ENCODE data around the gene MT2A. TPM values are rescaled to one million over a fixed set of nuclear protein-coding genes. Genes with fewer than 3 reads are reported as not detected.

The MT2A gene
- total RNA-seq, 1 donor from 2014 or later: 5.7 TPM

DNA sequence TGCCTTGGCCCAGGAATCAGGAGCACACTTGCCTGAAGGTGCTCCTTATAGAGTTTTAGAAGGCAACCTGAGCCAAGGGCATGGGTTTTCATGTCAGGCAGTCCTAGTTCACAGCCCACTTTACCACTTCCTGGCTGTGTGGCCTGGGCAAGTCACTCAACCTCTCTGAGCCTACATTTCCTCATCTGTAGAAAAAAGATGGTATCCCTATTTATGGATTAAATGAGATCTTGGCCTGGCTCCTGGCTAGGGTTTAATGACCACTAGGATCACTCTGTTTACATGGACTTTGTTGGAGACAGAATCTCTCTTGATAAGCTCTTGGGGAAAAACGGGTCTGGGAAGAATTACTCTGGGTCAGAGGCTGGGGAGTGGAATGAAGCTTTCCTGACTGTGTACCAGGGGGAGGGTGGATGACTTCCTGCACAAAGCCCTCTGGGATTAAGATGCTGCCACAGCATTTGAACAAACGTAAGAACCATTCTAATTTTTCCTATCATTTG, 2.3 kb downstream of the MT2A start:
- no peak for TF ChIP-seq CTCF (IDR thresholded peaks at IDR 0.05; ENCODE audit: unreplicated experiment)
- DNase-seq (ENCODE audit: low spot score in 2 of 2, unreplicated experiment in 2 of 2): no peak
- Mint-ChIP-seq H3K9me3 (no peaks in the 10 kb centered on the region), H3K36me3 (no peaks in the 10 kb centered on the region), H3K27me3 (ENCODE audit: low read depth) (peaks cover 36% of the 10 kb centered on the region), H3K4me1 (peaks cover 42% of the 10 kb centered on the region), H3K4me3 (peak overlapping the region; percentile 23), H3K27ac (no peak overlapping the region)

GRCh38 chr16:56611281-56611833, 3.0 kb downstream of the MT2A start:
- TF ChIP-seq CTCF (IDR thresholded peaks at IDR 0.05; ENCODE audit: unreplicated experiment): no peak
- Mint-ChIP-seq H3K4me3 (no peak overlapping the region), H3K36me3 (no peaks in the 10 kb centered on the region), H3K27me3 (ENCODE audit: low read depth) (peaks cover 39% of the 10 kb centered on the region), H3K4me1 (peaks cover 42% of the 10 kb centered on the region), H3K9me3 (no peaks in the 10 kb centered on the region), H3K27ac (no peak overlapping the region)
- no peak for DNase-seq (ENCODE audit: low spot score in 2 of 2, unreplicated experiment in 2 of 2)

DNA sequence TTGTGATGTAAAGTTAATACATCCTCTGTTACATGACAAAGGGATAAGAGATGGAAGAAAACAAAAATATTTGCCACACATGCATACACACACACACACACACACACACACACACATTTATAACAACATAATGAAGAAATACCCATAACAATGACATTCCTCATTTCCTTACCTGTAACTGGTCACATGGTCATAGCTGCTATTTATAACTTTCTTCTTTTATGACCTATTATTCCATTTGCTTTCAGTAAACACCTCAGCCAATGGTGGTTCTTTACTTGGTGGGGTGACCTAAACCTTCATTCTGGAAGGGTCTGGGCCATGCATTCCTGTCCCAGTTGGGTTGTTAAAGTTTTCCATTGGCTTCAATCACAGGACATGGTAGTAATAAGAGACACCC, 5.3 kb downstream of the MT2A start:
- no peak for DNase-seq (ENCODE audit: low spot score in 2 of 2, unreplicated experiment in 2 of 2)
- TF ChIP-seq CTCF (IDR thresholded peaks at IDR 0.05; ENCODE audit: unreplicated experiment): no peak
- H3K27me3 Mint-ChIP-seq (ENCODE audit: low read depth): peaks cover 59% of the 10 kb centered on the region
- no peaks in the 10 kb centered on the region for H3K36me3 Mint-ChIP-seq
- no peak overlapping the region for H3K4me3 Mint-ChIP-seq
- H3K9me3 Mint-ChIP-seq: no peaks in the 10 kb centered on the region
- H3K4me1 Mint-ChIP-seq: peaks cover 28% of the 10 kb centered on the region
- H3K27ac Mint-ChIP-seq: no peak overlapping the region

- no peak for TF ChIP-seq CTCF (IDR thresholded peaks at IDR 0.05; ENCODE audit: unreplicated experiment)
- H3K4me3 Mint-ChIP-seq: no peak overlapping the region
Measured at GRCh38 chr16:56614549-56614991, 6.2 kb downstream of the MT2A start.

DNA sequence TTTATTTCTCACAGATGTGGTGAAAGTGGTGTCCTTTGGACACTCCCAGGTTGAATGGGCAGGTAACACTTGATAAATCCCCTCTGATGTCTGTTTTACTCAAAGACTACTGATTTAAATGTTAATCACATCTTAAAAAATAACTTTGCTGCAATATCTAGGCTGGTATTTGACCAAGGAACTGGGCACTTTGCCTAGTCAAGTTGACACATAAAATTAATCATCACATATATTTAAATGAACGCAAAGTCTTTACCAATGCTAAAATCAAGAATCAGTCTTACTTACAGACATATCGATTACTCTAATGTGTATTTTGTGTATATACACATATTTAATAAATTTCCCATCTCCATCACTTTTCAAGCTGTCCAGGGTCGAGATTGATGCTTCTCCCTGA, 7.0 kb downstream of the MT2A start:
- TF ChIP-seq CTCF (IDR thresholded peaks at IDR 0.05; ENCODE audit: unreplicated experiment): no peak
- peaks cover 60% of the 10 kb centered on the region for H3K27me3 Mint-ChIP-seq (ENCODE audit: low read depth)
- H3K27ac Mint-ChIP-seq: no peak overlapping the region
- peaks cover 13% of the 10 kb centered on the region for H3K4me1 Mint-ChIP-seq
- no peak for DNase-seq (ENCODE audit: low spot score in 2 of 2, unreplicated experiment in 2 of 2)
- H3K36me3 Mint-ChIP-seq: no peaks in the 10 kb centered on the region
- no peak overlapping the region for H3K4me3 Mint-ChIP-seq
- no peaks in the 10 kb centered on the region for H3K9me3 Mint-ChIP-seq

More at GRCh38 chr16:56614549-56614991, 6.2 kb downstream of the MT2A start:
- H3K36me3 Mint-ChIP-seq: no peaks in the 10 kb centered on the region
- no peak overlapping the region for H3K27ac Mint-ChIP-seq
- peaks cover 58% of the 10 kb centered on the region for H3K27me3 Mint-ChIP-seq (ENCODE audit: low read depth)
- DNase-seq (ENCODE audit: low spot score in 2 of 2, unreplicated experiment in 2 of 2): no peak
- H3K9me3 Mint-ChIP-seq: no peaks in the 10 kb centered on the region
- peaks cover 19% of the 10 kb centered on the region for H3K4me1 Mint-ChIP-seq

Measured in mesothelial cell of epicardium (in vitro differentiated cells).